Calu3 (cell line): ENCODE measurements around the gene BTG4. TPM values are rescaled to one million over a fixed set of nuclear protein-coding genes. Genes with fewer than 3 reads are reported as not detected.

ENCODE experiments used
- BruUV-seq: library from RNA; stranded (reverse); fragments of 400-500 nt; replicated peaks from 2 replicates; lab custom pipeline; 2021; lab: Mats Ljungman, UMichigan
- CTCF ChIA-PET: fragments of 300-600 bp; sonication (Branson Sonifier 250); formaldehyde crosslinking; loops from one replicate; lab custom pipeline; 2022; ENCODE audit warnings: antibody characterized with exemption; lab: Charles Lee
- DNase-seq: peaks from one replicate; pipeline ENCODE4 v3.0.0; 2022
- H3K27ac Mint-ChIP-seq: one replicate; pipeline ENCODE4 v1.8.0; 2022; ENCODE audit warnings: mixed read lengths; ENCODE audit not compliant: unreplicated experiment
- H3K27me3 Mint-ChIP-seq: one replicate; pipeline ENCODE4 v1.8.0; 2022; ENCODE audit warnings: mixed read lengths; ENCODE audit not compliant: unreplicated experiment
- H3K36me3 Mint-ChIP-seq: one replicate; pipeline ENCODE4 v1.8.0; 2022; ENCODE audit warnings: mild to moderate bottlenecking, moderate library complexity, mixed read lengths; ENCODE audit not compliant: insufficient read depth, unreplicated experiment
- H3K4me1 Mint-ChIP-seq: one replicate; pipeline ENCODE4 v1.8.0; 2022; ENCODE audit warnings: mild to moderate bottlenecking, low read depth, mixed read lengths; ENCODE audit not compliant: unreplicated experiment
- H3K4me3 Mint-ChIP-seq: one replicate; pipeline ENCODE4 v1.8.0; 2022; ENCODE audit warnings: mild to moderate bottlenecking, low read depth, moderate library complexity, mixed read lengths; ENCODE audit not compliant: unreplicated experiment
- H3K9me3 Mint-ChIP-seq: one replicate; pipeline ENCODE4 v1.8.0; 2022; ENCODE audit warnings: low read depth, mixed read lengths; ENCODE audit not compliant: unreplicated experiment
- CTCF ChIP-seq: fragments of 200-600 bp; IDR thresholded peaks from one replicate; pipeline ENCODE4 v1.8.0; 2022; ENCODE audit warnings: antibody characterized with exemption; ENCODE audit not compliant: unreplicated experiment
- intact Hi-C: fragments of 100-400 bp; cut with micrococcal nuclease; formaldehyde crosslinking; loops from one replicate; pipeline ENCODE4 v1.10.0; 2022; ENCODE audit not compliant: unreplicated experiment
- total RNA-seq: library from RNA; stranded (reverse); gene quantifications from 2 replicates; pipeline ENCODE4 v1.2.3, GENCODE V29; 2022

Gene BTG4
- total RNA-seq, 1 experiment from 2014 or later: not detected

- no peaks in the 10 kb centered on the region for H3K36me3 Mint-ChIP-seq
- no peak overlapping the region for H3K4me3 Mint-ChIP-seq
- peaks cover 4% of the 10 kb centered on the region for H3K4me1 Mint-ChIP-seq
- no peak overlapping the region for H3K27ac Mint-ChIP-seq
- no TSS peak for BruUV-seq
- no peaks in the 10 kb centered on the region for H3K27me3 Mint-ChIP-seq
- DNase-seq: no peak
- TF ChIP-seq CTCF: no peak
- CTCF ChIA-PET: no interaction called here
- intact Hi-C loops: no loop called here
- H3K9me3 Mint-ChIP-seq: peaks cover under 1% of the 10 kb centered on the region
Measured at GRCh38 chr11:111550258-111550657, 38.1 kb upstream of the BTG4 start.

GRCh38 chr11:111549869-111550203, 37.6 kb upstream of the BTG4 start:
- no TSS peak for BruUV-seq
- Mint-ChIP-seq H3K4me1 (no peaks in the 10 kb centered on the region), H3K9me3 (no peaks in the 10 kb centered on the region), H3K36me3 (no peaks in the 10 kb centered on the region), H3K4me3 (no peak overlapping the region), H3K27me3 (no peaks in the 10 kb centered on the region), H3K27ac (no peak overlapping the region)
- DNase-seq: no peak
- CTCF ChIA-PET: no interaction called here
- TF ChIP-seq CTCF: no peak
- intact Hi-C loops: no loop called here

GRCh38 chr11:111549196-111549868, 37.1 kb upstream of the BTG4 start:
- Mint-ChIP-seq H3K9me3 (no peaks in the 10 kb centered on the region), H3K36me3 (no peaks in the 10 kb centered on the region), H3K4me1 (no peaks in the 10 kb centered on the region), H3K27me3 (no peaks in the 10 kb centered on the region), H3K27ac (no peak overlapping the region), H3K4me3 (no peak overlapping the region)
- no peak for TF ChIP-seq CTCF
- BruUV-seq: no TSS peak
- intact Hi-C loops: no loop called here
- CTCF ChIA-PET: no interaction called here
- no peak for DNase-seq

- CTCF ChIA-PET: no interaction called here
- H3K27me3 Mint-ChIP-seq: no peaks in the 10 kb centered on the region
- no peaks in the 10 kb centered on the region for H3K36me3 Mint-ChIP-seq
- no peak overlapping the region for H3K27ac Mint-ChIP-seq
- no peaks in the 10 kb centered on the region for H3K9me3 Mint-ChIP-seq
- intact Hi-C loops: no loop called here
- DNase-seq: no peak
- no TSS peak for BruUV-seq
- H3K4me1 Mint-ChIP-seq: no peaks in the 10 kb centered on the region
- H3K4me3 Mint-ChIP-seq: no peak overlapping the region
- no peak for TF ChIP-seq CTCF
Measured at GRCh38 chr11:111548525-111548924, 36.3 kb upstream of the BTG4 start.
